Measurements from ENCODE around the gene ATRNL1.

ATRNL1 gene

GRCh38 chr10:115066528-115066927 lies 26.6 kb upstream of the ATRNL1 start:
- Histone ChIP-seq H3K4me3 (ENCODE audit: low read length) (no peak overlapping the region), H3F3A (ENCODE audit: control insufficient read depth, insufficient read depth) (no peaks in the 10 kb centered on the region), H3K36me3 (ENCODE audit: control insufficient read depth, low read length) (no peaks in the 10 kb centered on the region), H3K27me3 (ENCODE audit: control insufficient read depth, low read length) (peaks cover 4% of the 10 kb centered on the region; the same call in 1 of the 2 replicates), H3K27ac (ENCODE audit: low read depth, low read length) (no peak overlapping the region), H3K79me2 (ENCODE audit: control insufficient read depth, low read length) (no peaks in the 10 kb centered on the region), H3K9me2 (replicated peaks; ENCODE audit: control insufficient read depth, low read length) (no peaks in the 10 kb centered on the region), H3K4me1 (ENCODE audit: control insufficient read depth, low read length) (peaks cover 10% of the 10 kb centered on the region), H3K9me3 (ENCODE audit: control insufficient read depth, insufficient read depth, low read length) (no peaks in the 10 kb centered on the region), H4K20me1 (ENCODE audit: control insufficient read depth, insufficient read depth, low read depth, low read length) (no peaks in the 10 kb centered on the region), H3K4me2 (ENCODE audit: low read length) (no peak overlapping the region)
- TF ChIP-seq EZH2phosphoT487 (IDR thresholded peaks at IDR 0.05; ENCODE audit: borderline replicate concordance, low read length), result no peak
- no peak for TF ChIP-seq CTCF (IDR thresholded peaks at IDR 0.05; ENCODE audit: low read depth, low read length, poor library complexity, severe bottlenecking)

GRCh38 chr10:115073796-115074195 lies 19.4 kb upstream of the ATRNL1 start:
- H3K9me2 ChIP-seq (replicated peaks; ENCODE audit: control insufficient read depth, low read length), result no peaks in the 10 kb centered on the region
- no peak overlapping the region for H3K4me2 ChIP-seq (ENCODE audit: low read length)
- H3K27me3 ChIP-seq (ENCODE audit: control insufficient read depth, low read length), result no peaks in the 10 kb centered on the region
- H3K27ac ChIP-seq (ENCODE audit: low read depth, low read length), result no peak overlapping the region
- no peaks in the 10 kb centered on the region for H4K20me1 ChIP-seq (ENCODE audit: control insufficient read depth, insufficient read depth, low read depth, low read length)
- TF ChIP-seq CTCF (IDR thresholded peaks at IDR 0.05; ENCODE audit: low read depth, low read length, poor library complexity, severe bottlenecking), result no peak
- TF ChIP-seq EZH2phosphoT487 (IDR thresholded peaks at IDR 0.05; ENCODE audit: borderline replicate concordance, low read length), result no peak
- H3K9me3 ChIP-seq (ENCODE audit: control insufficient read depth, insufficient read depth, low read length), result no peaks in the 10 kb centered on the region
- no peaks in the 10 kb centered on the region for H3F3A ChIP-seq (ENCODE audit: control insufficient read depth, insufficient read depth)
- H3K4me1 ChIP-seq (ENCODE audit: control insufficient read depth, low read length), result no peaks in the 10 kb centered on the region
- no peaks in the 10 kb centered on the region for H3K36me3 ChIP-seq (ENCODE audit: control insufficient read depth, low read length)
- no peak overlapping the region for H3K4me3 ChIP-seq (ENCODE audit: low read length)
- no peaks in the 10 kb centered on the region for H3K79me2 ChIP-seq (ENCODE audit: control insufficient read depth, low read length)

GRCh38 chr10:115082506-115082905 lies 10.7 kb upstream of the ATRNL1 start:
- no peaks in the 10 kb centered on the region for H3K4me1 ChIP-seq (ENCODE audit: control insufficient read depth, low read length)
- no peaks in the 10 kb centered on the region for H3K79me2 ChIP-seq (ENCODE audit: control insufficient read depth, low read length)
- no peaks in the 10 kb centered on the region for H3K9me2 ChIP-seq (replicated peaks; ENCODE audit: control insufficient read depth, low read length)
- H3K4me2 ChIP-seq (ENCODE audit: low read length), result no peak overlapping the region
- no peaks in the 10 kb centered on the region for H4K20me1 ChIP-seq (ENCODE audit: control insufficient read depth, insufficient read depth, low read depth, low read length)
- 0 out of 2 replicates have a peak, but pooled peaks cover 5% of the 10 kb centered on the region for H3K9me3 ChIP-seq (ENCODE audit: control insufficient read depth, insufficient read depth, low read length)
- TF ChIP-seq EZH2phosphoT487 (IDR thresholded peaks at IDR 0.05; ENCODE audit: borderline replicate concordance, low read length), result no peak
- TF ChIP-seq CTCF (IDR thresholded peaks at IDR 0.05; ENCODE audit: low read depth, low read length, poor library complexity, severe bottlenecking), result no peak
- H3K27me3 ChIP-seq (ENCODE audit: control insufficient read depth, low read length), result no peaks in the 10 kb centered on the region
- no peak overlapping the region for H3K27ac ChIP-seq (ENCODE audit: low read depth, low read length)
- no peaks in the 10 kb centered on the region for H3F3A ChIP-seq (ENCODE audit: control insufficient read depth, insufficient read depth)
- H3K36me3 ChIP-seq (ENCODE audit: control insufficient read depth, low read length), result no peaks in the 10 kb centered on the region
- no peak overlapping the region for H3K4me3 ChIP-seq (ENCODE audit: low read length)

All from DOHH2 (cell line).